ENCODE results near the gene SMIM13. TPM values are rescaled to one million over a fixed set of nuclear protein-coding genes. Genes with fewer than 3 reads are reported as not detected.

The SMIM13 gene
- total RNA-seq, 1 experiment from 2014 or later: 15.7 TPM

GRCh38 chr6:11128608-11129007 lies 35.0 kb downstream of the SMIM13 start:
- intact Hi-C loops (cut with micrococcal nuclease): no loop called here
- no peaks in the 10 kb centered on the region for H3K9me3 ChIP-seq (ENCODE audit: control insufficient read depth in 1 of 2, insufficient read depth in 1 of 2, low read depth in 1 of 2, low read length in 2 of 2)
- no peak overlapping the region for H2AFZ ChIP-seq (ENCODE audit: low read depth, low read length, poor library complexity, severe bottlenecking)
- POLR2A ChIA-PET: no interaction called here
- H3K9ac ChIP-seq (ENCODE audit: low read length): no peak overlapping the region
- no TSS peak for BruUV-seq (replicated peaks)
- CTCF ChIA-PET: no interaction called here
- no peaks in the 10 kb centered on the region for H3K27me3 ChIP-seq (ENCODE audit: insufficient read depth, low read length)
- H3K36me3 ChIP-seq (ENCODE audit: control insufficient read depth in 1 of 2, insufficient read depth in 2 of 2, low read length in 2 of 2): no peaks in the 10 kb centered on the region
- H3K4me3 ChIP-seq (replicated peaks in 1 of 2; ENCODE audit: low read depth in 1 of 2, low read length in 2 of 2): no peak overlapping the region
- DNase-seq (ENCODE audit: low read depth, low spot score): no peak
- no peaks in the 10 kb centered on the region for H3K4me1 ChIP-seq (ENCODE audit: control insufficient read depth in 1 of 2, insufficient read depth in 2 of 2, low read length in 2 of 2)
- peaks cover 64% of the 10 kb centered on the region for H3K79me2 ChIP-seq (ENCODE audit: insufficient read depth, low read length)
- TF ChIP-seq SIN3A (IDR thresholded peaks at IDR 0.05; ENCODE audit: low read depth) (no peak), RAD21 (IDR thresholded peaks at IDR 0.05; ENCODE audit: low read depth) (no peak), YY1 (IDR thresholded peaks at IDR 0.05; ENCODE audit: extremely low read depth, insufficient replicate concordance, low read depth, low read length) (no peak), POLR2AphosphoS5 (IDR thresholded peaks at IDR 0.05; ENCODE audit: low read depth, low read length) (no peak), SRF (IDR thresholded peaks at IDR 0.05; ENCODE audit: low read depth) (no peak), CTCF (IDR thresholded peaks at IDR 0.05 in 2 of 3, conservative IDR thresholded peaks at IDR 0.05 in 1 of 3; ENCODE audit: borderline replicate concordance in 1 of 3, insufficient read depth in 1 of 3, low read depth in 2 of 3, low read length in 2 of 3) (no peak), JUND (IDR thresholded peaks at IDR 0.05) (no peak), EGR1 (IDR thresholded peaks at IDR 0.05; ENCODE audit: low read depth) (no peak), EZH2 (IDR thresholded peaks at IDR 0.05) (no peak), TCF7L2 (IDR thresholded peaks at IDR 0.05; ENCODE audit: borderline replicate concordance, extremely low read depth, insufficient read depth, insufficient read length) (no peak), MAX (IDR thresholded peaks at IDR 0.05) (no peak), ELF1 (IDR thresholded peaks at IDR 0.05; ENCODE audit: borderline replicate concordance, low read depth) (no peak), POLR2A (IDR thresholded peaks at IDR 0.05; ENCODE audit: borderline replicate concordance, extremely low read depth, insufficient read depth, insufficient read length) (no peak), SP1 (IDR thresholded peaks at IDR 0.05; ENCODE audit: low read depth) (no peak), CEBPB (IDR thresholded peaks at IDR 0.05; ENCODE audit: low read depth) (no peak), ZFX (IDR thresholded peaks at IDR 0.05) (no peak), EZH2phosphoT487 (IDR thresholded peaks at IDR 0.05; ENCODE audit: borderline replicate concordance) (no peak), ZNF274 (IDR thresholded peaks at IDR 0.05; ENCODE audit: low read depth, low read length) (no peak), ATF3 (IDR thresholded peaks at IDR 0.05) (no peak)
- TF ChIP-seq, protein P1, sequence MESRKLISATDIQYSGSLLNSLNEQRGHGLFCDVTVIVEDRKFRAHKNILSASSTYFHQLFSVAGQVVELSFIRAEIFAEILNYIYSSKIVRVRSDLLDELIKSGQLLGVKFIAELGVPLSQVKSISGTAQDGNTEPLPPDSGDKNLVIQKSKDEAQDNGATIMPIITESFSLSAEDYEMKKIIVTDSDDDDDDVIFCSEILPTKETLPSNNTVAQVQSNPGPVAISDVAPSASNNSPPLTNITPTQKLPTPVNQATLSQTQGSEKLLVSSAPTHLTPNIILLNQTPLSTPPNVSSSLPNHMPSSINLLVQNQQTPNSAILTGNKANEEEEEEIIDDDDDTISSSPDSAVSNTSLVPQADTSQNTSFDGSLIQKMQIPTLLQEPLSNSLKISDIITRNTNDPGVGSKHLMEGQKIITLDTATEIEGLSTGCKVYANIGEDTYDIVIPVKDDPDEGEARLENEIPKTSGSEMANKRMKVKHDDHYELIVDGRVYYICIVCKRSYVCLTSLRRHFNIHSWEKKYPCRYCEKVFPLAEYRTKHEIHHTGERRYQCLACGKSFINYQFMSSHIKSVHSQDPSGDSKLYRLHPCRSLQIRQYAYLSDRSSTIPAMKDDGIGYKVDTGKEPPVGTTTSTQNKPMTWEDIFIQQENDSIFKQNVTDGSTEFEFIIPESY (IDR thresholded peaks at IDR 0.05; ENCODE audit: extremely low read depth, insufficient replicate concordance, low read length): no peak
- RAD21 ChIA-PET (ENCODE audit: low non-redundant PET in 1 of 2, low total read pairs in 2 of 2, uncharacterized antibody in 2 of 2, unreplicated experiment in 2 of 2): no interaction called here
- no peaks in the 10 kb centered on the region for H3K9me2 ChIP-seq (ENCODE audit: insufficient read depth)
- 0 out of 2 replicates have a peak, but pooled peaks cover 8% of the 10 kb centered on the region for H4K20me1 ChIP-seq (ENCODE audit: insufficient read depth)
- H3K27ac ChIP-seq (ENCODE audit: low read depth, low read length): no peak overlapping the region
- no peak overlapping the region for H3K4me2 ChIP-seq (ENCODE audit: low read length)
- no peak for ATAC-seq

All from HCT116 (cell line).